Common myeloid progenitor, CD34-positive (primary cell): ENCODE measurements around the gene TP53I11.

Source experiments
- CTCF ChIA-PET: fragments of 350-600 bp; sonication (Branson Sonifier 250); formaldehyde crosslinking; loops from one replicate; lab custom pipeline; 2021; ENCODE audit warnings: antibody characterized with exemption; lab: Charles Lee
- POLR2A ChIA-PET: fragments of 350-600 bp; sonication (Branson Sonifier 250); formaldehyde crosslinking; loops from one replicate; lab custom pipeline; 2021; ENCODE audit warnings: antibody characterized with exemption; lab: Charles Lee
- DNase-seq, 3 donors: peaks; one replicate each; pipeline versions ENCODE4 v3.0.0 to v3.0.0-alpha.2; 2013
- H3K27ac ChIP-seq, 2 experiments: 1 replicate in 1 of 2; 2 replicates in 1 of 2; pipeline ENCODE4 v1.7.0; 2013; ENCODE audit warnings: inconsistent platforms in 2 of 2, low read length in 2 of 2, mild to moderate bottlenecking in 2 of 2, low read depth in 1 of 2, moderate library complexity in 1 of 2; ENCODE audit not compliant: severe bottlenecking in 2 of 2, insufficient read depth in 1 of 2, poor library complexity in 1 of 2
- H3K27me3 ChIP-seq, 5 experiments: replicated peaks in 2 of 5; 1 replicate in 3 of 5; 2 replicates in 2 of 5; pipeline versions ENCODE4 v1.6.1 to v1.7.0; 2013; ENCODE audit warnings: low read length in 4 of 5, mild to moderate bottlenecking in 2 of 5, moderate library complexity in 2 of 5, inconsistent platforms in 1 of 5; ENCODE audit not compliant: insufficient read depth in 5 of 5, control insufficient read depth in 4 of 5
- H3K36me3 ChIP-seq, 4 experiments: 1 replicate in 2 of 4; 2 replicates in 2 of 4; pipeline versions ENCODE4 v1.6.1 to v1.7.0; 2013; ENCODE audit warnings: low read length in 3 of 4, control low read depth in 1 of 4, mild to moderate bottlenecking in 1 of 4; ENCODE audit not compliant: control insufficient read depth in 4 of 4, insufficient read depth in 4 of 4
- H3K4me1 ChIP-seq, 4 experiments: 1 replicate in 3 of 4; 2 replicates in 1 of 4; pipeline versions ENCODE4 v1.6.1 to v1.7.1; 2013; ENCODE audit warnings: low read length in 3 of 4, mild to moderate bottlenecking in 3 of 4, control low read depth in 1 of 4, inconsistent platforms in 1 of 4, moderate library complexity in 1 of 4; ENCODE audit not compliant: control insufficient read depth in 4 of 4, insufficient read depth in 4 of 4; ENCODE audit errors: control extremely low read depth in 1 of 4
- H3K4me3 ChIP-seq, 7 experiments: 1 replicate in 4 of 7; 2 replicates in 3 of 7; pipeline versions ENCODE4 v1.5.1 to v1.7.0; 2013; ENCODE audit warnings: mild to moderate bottlenecking in 7 of 7, low read length in 6 of 7, moderate library complexity in 6 of 7, inconsistent platforms in 2 of 7, low read depth in 2 of 7, control low read depth in 1 of 7; ENCODE audit not compliant: insufficient read depth in 4 of 7, control insufficient read depth in 1 of 7; ENCODE audit errors: extremely low read depth in 1 of 7
- H3K9me3 ChIP-seq, 5 experiments: 1 replicate in 4 of 5; 2 replicates in 1 of 5; pipeline versions ENCODE4 v1.6.1 to v1.7.1; 2013; ENCODE audit warnings: low read length in 4 of 5, mild to moderate bottlenecking in 2 of 5, inconsistent platforms in 1 of 5, low read depth in 1 of 5, moderate library complexity in 1 of 5; ENCODE audit not compliant: control insufficient read depth in 4 of 5, insufficient read depth in 2 of 5; ENCODE audit errors: control extremely low read depth in 1 of 5
- WGBS: methylation state at CpG from one replicate; pipeline ENCODE4 v1.1.5; 2013; ENCODE audit not compliant: insufficient coverage; 5-methylcytosine and 5-hydroxymethylcytosine counted together

Gene TP53I11

GRCh38 chr11:44972746-44973435, 22.2 kb upstream of the TP53I11 start:
- POLR2A ChIA-PET: no interaction called here
- WGBS: 93% methylated on average over 18 of the region's 19 CpGs
- CTCF ChIA-PET: interaction anchor here (0.9 kb wide), 1 partner anchor 18 kb away, joined by 3 read pairs; no protein-coding TSS in a partner anchor
- Histone ChIP-seq H3K4me3 (no peak overlapping the region), H3K27ac (no peak overlapping the region), H3K27me3 (no peaks in the 10 kb centered on the region), H3K9me3 (no peaks in the 10 kb centered on the region), H3K4me1 (peaks cover 5 to 22% (median 8%) of the 10 kb centered on the region in 4 experiments), H3K36me3 (no peaks in the 10 kb centered on the region)
- no peak for DNase-seq

GRCh38 chr11:44971185-44971584, 20.5 kb upstream of the TP53I11 start:
- Histone ChIP-seq H3K9me3 (no peaks in the 10 kb centered on the region), H3K4me3 (no peak overlapping the region), H3K27me3 (no peaks in the 10 kb centered on the region), H3K36me3 (no peaks in the 10 kb centered on the region), H3K4me1 (peaks cover 0 to 12% (median 2%) of the 10 kb centered on the region in 4 experiments), H3K27ac (no peak overlapping the region)
- ChIA-PET CTCF (interaction anchor here (1.0 to 1.4 kb wide), 2 partner anchors 8 to 10 kb away, joined by 3 read pairs; no protein-coding TSS in a partner anchor), POLR2A (interaction anchor here (0.6 kb wide), 1 partner anchor 24 kb away, joined by 6 read pairs; no protein-coding TSS in a partner anchor)
- no peak for DNase-seq
- WGBS: 95% methylated on average over 10 of the region's 10 CpGs

DNA sequence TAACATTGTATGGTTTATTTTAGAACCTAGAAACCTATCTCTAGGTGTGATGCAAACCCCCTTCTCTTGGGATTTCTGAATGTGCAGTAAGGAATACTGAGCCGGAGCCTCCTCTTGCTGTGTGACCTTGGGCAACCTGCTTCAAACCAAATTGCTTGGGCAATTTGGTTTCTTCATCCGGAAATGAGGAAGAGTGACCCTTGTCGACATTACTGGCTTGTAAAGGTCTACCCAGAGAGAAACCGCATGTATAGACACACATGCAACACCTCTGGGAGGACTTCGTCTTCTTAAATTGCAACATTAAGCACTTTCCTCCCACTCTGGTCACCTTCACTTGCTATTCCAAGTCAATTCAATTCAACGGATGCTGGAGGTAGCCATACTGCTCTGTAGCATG, 19.6 kb upstream of the TP53I11 start:
- Histone ChIP-seq H3K4me3 (no peak overlapping the region), H3K27me3 (no peaks in the 10 kb centered on the region), H3K4me1 (peaks cover 0 to 12% (median 2%) of the 10 kb centered on the region in 4 experiments), H3K9me3 (no peaks in the 10 kb centered on the region), H3K27ac (no peak overlapping the region), H3K36me3 (no peaks in the 10 kb centered on the region)
- no peak for DNase-seq
- CTCF ChIA-PET: no interaction called here
- 93% methylated on average over 6 of the region's 6 CpGs for WGBS
- POLR2A ChIA-PET: no interaction called here

- H3K27ac ChIP-seq: no peak overlapping the region
- H3K4me3 ChIP-seq: no peak overlapping the region
- CTCF ChIA-PET: interaction anchor here (1.2 to 1.9 kb wide), 3 partner anchors 10 to 134 kb away, joined by 3 to 8 read pairs (median 5); no protein-coding TSS in a partner anchor
These were observed 19.1 kb upstream of the TP53I11 start for GRCh38 chr11:44969651-44970252.

GRCh38 chr11:44968510-44968909, 17.8 kb upstream of the TP53I11 start:
- H3K9me3 ChIP-seq: no peaks in the 10 kb centered on the region
- CTCF ChIA-PET: interaction anchor here (1.2 to 1.9 kb wide), 4 partner anchors 9 to 136 kb away, joined by 3 to 8 read pairs (median 4); no protein-coding TSS in a partner anchor

More at GRCh38 chr11:44969651-44970252, 19.1 kb upstream of the TP53I11 start:
- peaks cover 0 to 12% (median 2%) of the 10 kb centered on the region in 4 experiments for H3K4me1 ChIP-seq
- POLR2A ChIA-PET: no interaction called here
- no peaks in the 10 kb centered on the region for H3K36me3 ChIP-seq
- no peaks in the 10 kb centered on the region for H3K9me3 ChIP-seq
- no peaks in the 10 kb centered on the region for H3K27me3 ChIP-seq
- 93% methylated on average over 9 of the region's 12 CpGs for WGBS
- no peak for DNase-seq

GRCh38 chr11:44967930-44968496, 17.3 kb upstream of the TP53I11 start:
- no peak for DNase-seq
- Histone ChIP-seq H3K27ac (no peak overlapping the region), H3K4me1 (peaks cover 0 to 7% (median 4%) of the 10 kb centered on the region in 4 experiments), H3K9me3 (no peaks in the 10 kb centered on the region), H3K36me3 (no peaks in the 10 kb centered on the region), H3K4me3 (no peak overlapping the region), H3K27me3 (no peaks in the 10 kb centered on the region)
- ChIA-PET CTCF (interaction anchor here (1.7 to 1.9 kb wide), 3 partner anchors 9 to 136 kb away, joined by 4 to 8 read pairs (median 5); no protein-coding TSS in a partner anchor), POLR2A (no interaction called here)
- WGBS: 100% methylated on average over 2 of the region's 3 CpGs

More at GRCh38 chr11:44968510-44968909, 17.8 kb upstream of the TP53I11 start:
- DNase-seq: no peak
- Histone ChIP-seq H3K27ac (no peak overlapping the region), H3K27me3 (no peaks in the 10 kb centered on the region), H3K4me3 (no peak overlapping the region), H3K4me1 (peaks cover 0 to 2% (median 0%) of the 10 kb centered on the region in 4 experiments), H3K36me3 (no peaks in the 10 kb centered on the region)
- WGBS: 100% methylated on average over 2 of the region's 3 CpGs
- POLR2A ChIA-PET: no interaction called here
